NCI-H69 (cell line): ENCODE results near the gene ETV2.
"Not testable (repeated sequence)": the region's sequence is repeated elsewhere in the genome, so short reads cannot be mapped to it uniquely, and the experiment has no call there.

Experiments used
- DNase-seq: peaks from one replicate; lab custom pipeline; 2025; lab: John Stamatoyannopoulos, UW

The ETV2 gene

GRCh38 chr19:35628565-35629331 is 12.8 kb upstream of the ETV2 start, which contains the start of gene RBM42:
Gene RBM42 (plus strand): TSS chr19:35629036. CDS start chr19:35629154, 118 bp downstream.
- DNase-seq = peak; percentile 99

DNA sequence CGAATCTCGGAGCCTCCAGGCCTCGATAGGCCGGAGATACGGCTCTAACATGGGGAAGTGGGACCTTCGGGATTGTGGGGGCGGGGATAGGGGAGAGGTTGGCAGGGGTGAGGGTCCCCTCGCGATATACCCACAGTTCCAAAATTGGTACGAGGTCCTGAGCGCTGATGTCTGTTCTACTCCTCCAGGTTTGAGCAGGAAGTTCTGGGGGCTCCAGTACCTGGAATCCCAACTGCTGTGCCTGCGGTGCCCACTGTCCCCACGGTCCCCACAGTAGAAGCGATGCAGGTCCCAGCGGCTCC is 12.3 kb upstream of the ETV2 start:
- no peak for DNase-seq

GRCh38 chr19:35633727-35634440 is 7.7 kb upstream of the ETV2 start:
- no peak for DNase-seq

- no peak for DNase-seq
These were observed 4.9 kb upstream of the ETV2 start for GRCh38 chr19:35636651-35637050.

- DNase-seq = no peak
These were observed 4.4 kb upstream of the ETV2 start for GRCh38 chr19:35637165-35637564.

GRCh38 chr19:35639321-35639639 is 2.3 kb upstream of the ETV2 start:
- no peak for DNase-seq

DNA sequence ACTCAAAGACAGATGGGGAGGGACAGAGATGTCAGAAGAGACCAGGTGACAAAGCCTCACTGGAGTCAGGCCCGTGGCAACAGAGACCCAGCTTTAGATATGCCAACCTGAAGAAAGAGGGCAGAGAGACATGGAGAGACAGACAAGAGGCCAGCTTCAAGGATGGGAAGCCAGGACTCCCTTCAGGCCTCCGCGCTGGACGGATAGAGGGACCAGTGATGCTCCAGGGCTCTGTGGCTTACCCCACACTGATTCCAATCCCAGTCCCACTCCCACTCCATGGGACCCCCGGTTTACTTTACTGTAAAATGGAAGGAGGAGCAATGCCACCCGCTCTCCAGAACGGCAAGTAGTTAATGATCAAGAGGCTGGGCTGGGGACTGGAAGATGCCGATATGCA is 1.7 kb upstream of the ETV2 start:
- no peak for DNase-seq

DNA sequence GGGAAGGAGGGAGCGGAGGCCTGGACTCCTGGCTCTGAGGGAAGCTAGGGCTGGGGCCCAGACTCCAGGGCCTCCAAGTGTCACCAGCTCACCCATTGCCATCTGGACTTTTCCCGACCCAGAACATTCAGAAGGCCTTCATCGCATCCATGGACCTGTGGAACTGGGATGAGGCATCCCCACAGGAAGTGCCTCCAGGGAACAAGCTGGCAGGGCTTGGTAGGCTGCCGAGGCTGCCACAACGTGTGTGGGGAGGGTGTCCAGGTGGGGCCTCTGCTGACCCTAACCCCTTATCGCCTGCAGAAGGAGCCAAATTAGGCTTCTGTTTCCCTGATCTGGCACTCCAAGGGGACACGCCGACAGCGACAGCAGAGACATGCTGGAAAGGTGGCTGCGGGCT is 767 bp downstream of the ETV2 start:
- peak; percentile 16 for DNase-seq

DNA sequence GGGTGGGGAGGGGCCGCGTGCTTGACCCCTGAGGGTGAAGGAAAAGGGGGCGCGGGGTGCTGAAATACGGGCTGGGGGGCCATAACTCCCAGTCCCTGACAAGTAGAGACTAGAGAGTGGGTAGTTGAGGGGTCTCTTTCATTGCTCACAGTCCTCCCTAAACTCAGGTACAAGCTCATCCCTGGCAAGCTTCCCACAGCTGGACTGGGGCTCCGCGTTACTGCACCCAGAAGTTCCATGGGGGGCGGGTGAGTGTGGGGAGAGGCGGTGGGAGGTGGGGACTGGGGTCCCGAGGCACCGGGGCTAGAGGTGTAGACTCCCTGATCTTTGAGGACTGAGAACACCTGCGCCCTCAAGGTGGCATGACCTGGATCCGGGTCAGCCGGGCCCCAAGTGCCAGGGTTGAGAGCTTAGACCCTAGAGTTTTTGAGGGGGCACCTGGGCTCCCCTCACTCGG is 1.3 kb downstream of the ETV2 start:
- no peak for DNase-seq

DNA sequence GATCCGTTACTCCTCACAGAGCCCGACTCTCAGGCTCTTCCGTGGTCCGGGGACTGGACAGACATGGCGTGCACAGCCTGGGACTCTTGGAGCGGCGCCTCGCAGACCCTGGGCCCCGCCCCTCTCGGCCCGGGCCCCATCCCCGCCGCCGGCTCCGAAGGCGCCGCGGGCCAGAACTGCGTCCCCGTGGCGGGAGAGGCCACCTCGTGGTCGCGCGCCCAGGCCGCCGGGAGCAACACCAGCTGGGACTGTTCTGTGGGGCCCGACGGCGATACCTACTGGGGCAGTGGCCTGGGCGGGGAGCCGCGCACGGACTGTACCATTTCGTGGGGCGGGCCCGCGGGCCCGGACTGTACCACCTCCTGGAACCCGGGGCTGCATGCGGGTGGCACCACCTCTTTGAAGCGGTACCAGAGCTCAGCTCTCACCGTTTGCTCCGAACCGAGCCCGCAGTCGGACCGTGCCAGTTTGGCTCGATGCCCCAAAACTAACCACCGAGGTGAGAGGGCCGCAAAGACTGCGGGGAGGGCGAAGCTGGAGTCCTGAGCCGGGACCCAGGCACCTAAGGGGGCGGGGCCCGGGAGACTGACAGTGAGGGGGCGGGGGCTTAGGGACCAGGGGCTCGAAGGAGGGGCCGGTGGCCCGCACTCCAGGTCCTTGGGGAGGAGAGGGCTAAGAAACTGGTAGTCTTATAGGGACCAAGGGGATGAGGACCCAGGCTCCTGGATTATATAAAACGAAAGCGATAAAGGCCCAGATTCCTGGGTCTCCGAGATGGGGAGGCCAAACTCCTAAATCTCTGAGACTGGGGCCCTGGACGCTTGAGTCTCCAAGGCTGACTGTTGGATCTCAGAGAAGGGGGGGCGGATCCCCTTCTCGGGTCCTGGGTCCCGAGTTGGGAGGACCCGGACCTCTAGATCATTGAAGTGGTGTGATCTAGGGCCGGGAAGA is 2.0 kb downstream of the ETV2 start:
- DNase-seq = peak; percentile 94

- peak; percentile 98 for DNase-seq
These were observed 2.9 kb downstream of the ETV2 start for GRCh38 chr19:35644206-35644986.

- peak; percentile 75 for DNase-seq
These were observed 3.6 kb downstream of the ETV2 start for GRCh38 chr19:35644987-35645679.

- DNase-seq = no peak
These were observed 4.4 kb downstream of the ETV2 start for GRCh38 chr19:35645680-35646511.

- peak; percentile 99 for DNase-seq
These were observed 6.7 kb downstream of the ETV2 start, which contains the start of gene COX6B1 for GRCh38 chr19:35648017-35648961. Gene COX6B1 (plus strand): TSS chr19:35648323. CDS start chr19:35651244, 2,921 bp downstream.

- no peak for DNase-seq
These were observed 9.0 kb downstream of the ETV2 start for GRCh38 chr19:35650581-35650980.

GRCh38 chr19:35654828-35655227 is 13.3 kb downstream of the ETV2 start:
- DNase-seq = not testable (repeated sequence)

DNA sequence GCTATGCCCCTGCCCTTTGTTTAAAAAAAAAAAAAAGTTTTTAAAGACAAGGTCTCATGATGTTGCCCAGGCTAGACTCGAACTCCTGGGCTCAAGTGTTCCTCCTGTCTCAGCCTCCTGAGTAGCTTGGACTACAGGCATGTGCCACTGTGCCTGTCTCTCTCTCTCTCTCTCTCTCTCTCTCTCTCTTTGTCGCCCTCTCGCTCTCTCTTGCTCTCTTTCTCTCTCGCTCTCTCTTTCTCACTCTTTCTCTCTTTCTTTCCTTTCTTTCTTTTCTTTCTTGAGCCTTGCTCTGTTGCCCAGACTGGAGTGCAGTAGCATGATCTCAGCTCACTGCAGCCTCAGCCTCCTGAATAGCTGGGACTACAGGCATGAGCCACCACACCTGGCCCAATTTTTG is 14.1 kb downstream of the ETV2 start:
- DNase-seq = no peak

DNA sequence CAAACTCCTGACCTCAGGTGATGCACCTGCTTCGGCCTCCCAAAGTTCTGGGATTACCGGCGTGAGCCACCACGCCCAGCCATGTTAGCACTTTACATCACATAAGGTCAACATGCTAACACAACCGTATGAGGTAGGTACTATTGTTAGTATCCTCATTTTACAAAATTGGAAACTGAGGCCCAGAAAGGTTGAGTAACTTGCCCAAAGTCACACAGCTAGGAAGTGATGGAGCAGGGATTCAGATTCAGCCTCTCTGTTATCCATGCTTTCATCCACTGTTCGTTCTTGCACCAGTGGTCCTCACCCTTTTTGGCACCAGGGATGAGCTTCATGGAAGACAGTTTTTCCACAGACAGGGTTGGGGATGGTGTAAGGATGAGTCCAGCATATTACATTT is 15.2 kb downstream of the ETV2 start:
- no peak for DNase-seq
